Activated T-helper 2 cell treated with anti-CD3 and anti-CD28 coated beads, Interferon-gamma antibody, Interleukin-2, Interleukin-4, amounts not matched to agents 10 μg/mL and 5 μg/mL and 100 μg/mL, durations not matched to agents 14 hours and 24 hours and 36 hours (primary cell): ENCODE measurements around the gene PPP2R2D. TPM values are rescaled to one million over a fixed set of nuclear protein-coding genes. Genes with fewer than 3 reads are reported as not detected.
"Not testable (repeated sequence)": the region's sequence is repeated elsewhere in the genome, so short reads cannot be mapped to it uniquely, and the experiment has no call there.

Experiments
- DNase-seq: peaks from one replicate; pipeline ENCODE4 v3.0.0; 2021; ENCODE audit warnings: low spot score
- H3K27ac Mint-ChIP-seq: one replicate; pipeline ENCODE4 v1.8.0; 2021; ENCODE audit warnings: mixed read lengths
- H3K27me3 Mint-ChIP-seq: one replicate; pipeline ENCODE4 v1.8.0; 2021; ENCODE audit warnings: low read depth, mixed read lengths
- H3K36me3 Mint-ChIP-seq: one replicate; pipeline ENCODE4 v1.8.0; 2021; ENCODE audit warnings: low read depth, mixed read lengths
- H3K4me1 Mint-ChIP-seq: one replicate; pipeline ENCODE4 v1.8.0; 2021; ENCODE audit warnings: low read depth, mixed read lengths
- H3K4me3 Mint-ChIP-seq: one replicate; pipeline ENCODE4 v1.8.0; 2021; ENCODE audit warnings: low read depth, mild to moderate bottlenecking, moderate library complexity, mixed read lengths
- H3K9me3 Mint-ChIP-seq: one replicate; pipeline ENCODE4 v1.8.0; 2021; ENCODE audit warnings: mixed read lengths
- intact Hi-C: fragments of 100-400 bp; cut with micrococcal nuclease; formaldehyde crosslinking; loops from one replicate; pipeline ENCODE4 v1.15.1; 2023
- total RNA-seq: library from RNA; stranded (reverse); gene quantifications from 2 replicates; pipeline ENCODE4 v1.2.3, GENCODE V29; 2022

Gene PPP2R2D
- total RNA-seq, 1 donor from 2014 or later, result 32.0 TPM

DNA sequence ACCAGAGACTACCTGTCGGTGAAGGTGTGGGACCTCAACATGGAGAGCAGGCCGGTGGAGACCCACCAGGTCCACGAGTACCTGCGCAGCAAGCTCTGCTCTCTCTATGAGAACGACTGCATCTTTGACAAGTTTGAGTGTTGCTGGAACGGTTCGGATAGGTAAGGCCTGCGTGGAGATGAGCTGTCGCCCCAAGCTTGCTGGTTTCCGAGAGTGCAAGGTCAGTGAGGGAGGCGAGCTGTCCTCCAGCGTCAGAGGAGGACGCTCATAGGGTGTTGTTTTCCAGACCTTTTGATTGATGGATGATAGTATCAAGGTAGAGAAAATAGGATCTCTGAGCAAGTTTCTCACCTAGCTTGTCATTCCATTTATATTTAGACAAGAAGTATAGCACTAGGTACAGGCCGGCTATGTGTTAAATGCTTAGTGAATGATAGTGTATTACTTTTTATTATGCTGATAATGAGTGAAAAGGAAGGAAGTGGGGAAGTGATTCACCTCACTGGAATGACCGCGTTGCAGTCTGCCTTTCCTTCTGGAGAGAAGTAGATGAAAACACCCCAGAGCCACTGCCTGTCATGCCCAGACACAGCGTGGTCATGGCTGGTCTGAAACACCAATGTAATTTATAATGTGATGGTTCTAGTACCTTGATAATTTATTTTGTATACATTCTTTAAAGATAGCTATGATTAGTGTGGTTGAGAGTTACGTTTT is 47.0 kb downstream of the PPP2R2D start:
- no peak overlapping the region for H3K27ac Mint-ChIP-seq
- intact Hi-C loops, result no loop called here
- no peaks in the 10 kb centered on the region for H3K9me3 Mint-ChIP-seq
- H3K36me3 Mint-ChIP-seq, result peaks cover 63% of the 10 kb centered on the region
- H3K4me1 Mint-ChIP-seq, result peaks cover 4% of the 10 kb centered on the region
- no peak for DNase-seq
- H3K27me3 Mint-ChIP-seq, result no peaks in the 10 kb centered on the region
- no peak overlapping the region for H3K4me3 Mint-ChIP-seq

- no peaks in the 10 kb centered on the region for H3K27me3 Mint-ChIP-seq
- H3K4me3 Mint-ChIP-seq, result no peak overlapping the region
- H3K27ac Mint-ChIP-seq, result no peak overlapping the region
- H3K4me1 Mint-ChIP-seq, result no peaks in the 10 kb centered on the region
- DNase-seq, result no peak
- H3K9me3 Mint-ChIP-seq, result no peaks in the 10 kb centered on the region
- intact Hi-C loops, result no loop called here
- peaks cover 64% of the 10 kb centered on the region for H3K36me3 Mint-ChIP-seq
These were observed 47.7 kb downstream of the PPP2R2D start for GRCh38 chr10:131948501-131948900.

DNA sequence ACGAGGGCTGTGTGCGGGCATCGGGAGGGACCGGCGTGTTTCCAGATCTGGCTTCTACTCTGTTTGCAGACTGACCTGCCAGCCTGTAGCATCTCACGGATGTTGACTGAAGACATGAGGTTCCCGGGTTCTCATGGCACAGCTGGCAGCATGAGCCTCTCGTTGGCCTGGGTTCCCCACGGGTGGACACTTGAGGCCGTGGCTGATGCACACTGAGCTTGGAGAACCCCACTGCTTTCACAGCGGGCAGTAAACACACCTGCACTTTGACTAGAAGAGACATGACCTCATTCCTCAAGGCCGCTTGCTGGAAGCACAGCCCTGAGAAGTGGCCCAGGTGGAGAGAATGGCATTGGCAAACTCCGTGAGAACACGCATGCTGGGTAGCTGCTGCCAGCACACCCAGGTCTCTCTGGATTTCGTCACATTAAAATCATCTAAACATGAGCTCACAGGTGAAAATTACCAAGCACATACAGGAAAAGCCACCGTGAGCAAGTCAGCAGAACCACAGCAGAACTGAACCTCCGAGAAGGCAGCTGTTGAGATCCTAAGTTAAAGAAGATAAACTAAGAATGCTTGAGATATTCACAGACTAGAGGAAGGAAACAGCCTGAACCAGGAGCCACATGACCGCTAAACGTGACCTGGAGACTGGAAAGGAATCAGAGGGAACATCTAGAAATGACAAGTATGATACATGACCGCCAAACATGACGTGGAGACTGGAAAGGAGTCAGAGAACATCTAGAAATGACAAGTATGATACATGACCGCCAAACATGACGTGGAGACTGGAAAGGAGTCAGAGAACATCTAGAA is 48.4 kb downstream of the PPP2R2D start:
- no peak for DNase-seq
- peaks cover 62% of the 10 kb centered on the region for H3K36me3 Mint-ChIP-seq
- no peak overlapping the region for H3K4me3 Mint-ChIP-seq
- intact Hi-C loops, result no loop called here
- no peak overlapping the region for H3K27ac Mint-ChIP-seq
- no peaks in the 10 kb centered on the region for H3K4me1 Mint-ChIP-seq
- no peaks in the 10 kb centered on the region for H3K27me3 Mint-ChIP-seq
- no peaks in the 10 kb centered on the region for H3K9me3 Mint-ChIP-seq

GRCh38 chr10:131949908-131950307 is 49.1 kb downstream of the PPP2R2D start:
- DNase-seq, intact Hi-C loops, H3K4me1 Mint-ChIP-seq, H3K4me3 Mint-ChIP-seq, H3K9me3 Mint-ChIP-seq, H3K27me3 Mint-ChIP-seq, H3K27ac Mint-ChIP-seq: not testable (repeated sequence)
- peaks cover 64% of the 10 kb centered on the region for H3K36me3 Mint-ChIP-seq

DNA sequence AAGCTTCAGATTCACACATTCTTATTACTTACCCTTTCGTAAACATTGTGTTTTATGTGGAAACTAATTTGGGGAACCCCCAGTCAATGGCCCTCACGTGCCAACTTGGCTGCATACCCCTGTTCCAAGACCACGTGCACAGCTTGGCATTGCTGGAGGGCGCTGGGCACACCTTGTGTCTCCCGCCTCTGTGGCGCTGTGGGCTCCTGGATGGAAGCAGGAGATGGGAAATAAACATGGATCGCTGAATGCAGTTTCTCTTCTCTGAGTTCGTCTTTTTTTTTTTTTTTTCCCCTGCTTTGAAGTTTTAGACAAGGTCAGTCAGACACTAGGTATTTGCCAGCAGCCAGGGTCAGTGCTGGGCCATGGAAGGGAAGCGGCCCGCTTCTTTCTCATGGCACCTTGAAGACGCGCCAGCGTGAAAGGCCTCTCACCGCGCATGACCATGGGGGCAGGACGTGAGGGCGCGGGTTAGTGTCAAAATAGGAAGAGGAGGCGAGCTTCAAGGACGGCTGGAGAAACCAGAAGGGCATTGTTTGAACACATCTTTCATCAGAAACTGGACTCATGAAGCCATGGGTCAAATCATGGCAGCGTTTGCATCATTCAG is 53.7 kb downstream of the PPP2R2D start:
- Mint-ChIP-seq H3K27me3 (no peaks in the 10 kb centered on the region), H3K4me3 (no peak overlapping the region), H3K9me3 (no peaks in the 10 kb centered on the region), H3K27ac (no peak overlapping the region), H3K36me3 (peaks cover 60% of the 10 kb centered on the region), H3K4me1 (no peaks in the 10 kb centered on the region)
- no peak for DNase-seq
- intact Hi-C loops, result no loop called here

DNA sequence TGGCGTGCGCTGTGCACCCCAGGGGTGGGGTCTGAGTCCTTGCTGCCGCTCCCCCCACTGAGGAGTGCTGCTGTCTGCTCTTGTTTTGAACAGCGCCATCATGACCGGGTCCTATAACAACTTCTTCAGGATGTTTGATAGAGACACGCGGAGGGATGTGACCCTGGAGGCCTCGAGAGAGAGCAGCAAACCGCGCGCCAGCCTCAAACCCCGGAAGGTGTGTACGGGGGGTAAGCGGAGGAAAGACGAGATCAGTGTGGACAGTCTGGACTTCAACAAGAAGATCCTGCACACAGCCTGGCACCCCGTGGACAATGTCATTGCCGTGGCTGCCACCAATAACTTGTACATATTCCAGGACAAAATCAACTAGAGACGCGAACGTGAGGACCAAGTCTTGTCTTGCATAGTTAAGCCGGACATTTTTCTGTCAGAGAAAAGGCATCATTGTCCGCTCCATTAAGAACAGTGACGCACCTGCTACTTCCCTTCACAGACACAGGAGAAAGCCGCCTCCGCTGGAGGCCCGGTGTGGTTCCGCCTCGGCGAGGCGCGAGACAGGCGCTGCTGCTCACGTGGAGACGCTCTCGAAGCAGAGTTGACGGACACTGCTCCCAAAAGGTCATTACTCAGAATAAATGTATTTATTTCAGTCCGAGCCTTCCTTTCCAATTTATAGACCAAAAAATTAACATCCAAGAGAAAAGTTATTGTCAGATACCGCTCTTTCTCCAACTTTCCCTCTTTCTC is 55.0 kb downstream of the PPP2R2D start:
- intact Hi-C loops, result no loop called here
- no peaks in the 10 kb centered on the region for H3K4me1 Mint-ChIP-seq
- H3K9me3 Mint-ChIP-seq, result no peaks in the 10 kb centered on the region
- no peak overlapping the region for H3K27ac Mint-ChIP-seq
- DNase-seq, result no peak
- H3K36me3 Mint-ChIP-seq, result peaks cover 62% of the 10 kb centered on the region
- H3K27me3 Mint-ChIP-seq, result no peaks in the 10 kb centered on the region
- no peak overlapping the region for H3K4me3 Mint-ChIP-seq

DNA sequence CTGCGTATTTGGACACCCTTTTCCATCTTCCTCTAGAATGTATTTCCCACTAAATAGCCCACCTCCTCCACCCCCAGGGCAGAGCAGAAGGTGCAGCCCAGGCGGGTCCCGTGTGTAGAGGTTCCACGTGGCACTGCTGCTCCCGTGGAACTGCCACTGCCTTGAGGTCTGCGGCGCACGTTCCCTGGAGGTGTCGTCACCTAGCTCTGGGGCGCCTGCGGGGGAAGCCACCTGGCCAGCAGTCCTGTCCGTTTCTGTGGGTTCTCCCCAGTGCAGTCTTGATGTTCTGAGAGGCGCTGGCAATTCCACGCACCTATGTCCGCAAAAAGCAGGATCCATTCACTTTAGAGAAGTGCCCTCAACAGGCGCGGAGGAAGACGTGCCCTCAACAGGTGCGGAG is 59.0 kb downstream of the PPP2R2D start:
- no peaks in the 10 kb centered on the region for H3K9me3 Mint-ChIP-seq
- no peaks in the 10 kb centered on the region for H3K27me3 Mint-ChIP-seq
- H3K4me3 Mint-ChIP-seq, result no peak overlapping the region
- no peak for DNase-seq
- peaks cover 43% of the 10 kb centered on the region for H3K36me3 Mint-ChIP-seq
- no peak overlapping the region for H3K27ac Mint-ChIP-seq
- intact Hi-C loops, result no loop called here
- H3K4me1 Mint-ChIP-seq, result peaks cover 3% of the 10 kb centered on the region

DNA sequence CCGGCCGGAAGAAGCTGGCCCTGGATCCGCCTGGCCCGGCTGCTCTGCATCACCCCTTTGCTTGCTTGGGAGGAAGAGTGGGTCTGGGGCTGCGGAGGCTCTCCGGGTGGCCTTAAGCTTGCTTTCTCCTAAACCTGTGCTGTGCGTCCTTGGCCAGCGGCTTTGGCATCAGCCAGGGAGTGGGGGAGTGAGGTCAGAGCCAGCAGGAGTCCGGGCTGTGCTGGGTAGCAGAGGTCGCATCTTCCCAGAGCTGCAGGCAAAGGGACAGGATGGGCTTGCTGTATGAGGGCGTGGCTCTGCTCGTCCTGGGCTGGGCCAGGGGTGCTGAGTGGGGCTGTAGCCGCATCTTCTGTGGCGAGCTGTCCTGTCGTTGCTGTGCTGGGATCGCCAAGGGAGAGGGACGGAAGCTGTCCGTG is 59.8 kb downstream of the PPP2R2D start:
- Mint-ChIP-seq H3K27me3 (no peaks in the 10 kb centered on the region), H3K9me3 (no peaks in the 10 kb centered on the region), H3K4me1 (peaks cover 7% of the 10 kb centered on the region), H3K27ac (no peak overlapping the region), H3K36me3 (peaks cover 41% of the 10 kb centered on the region), H3K4me3 (no peak overlapping the region)
- DNase-seq, result no peak
- intact Hi-C loops, result no loop called here

DNA sequence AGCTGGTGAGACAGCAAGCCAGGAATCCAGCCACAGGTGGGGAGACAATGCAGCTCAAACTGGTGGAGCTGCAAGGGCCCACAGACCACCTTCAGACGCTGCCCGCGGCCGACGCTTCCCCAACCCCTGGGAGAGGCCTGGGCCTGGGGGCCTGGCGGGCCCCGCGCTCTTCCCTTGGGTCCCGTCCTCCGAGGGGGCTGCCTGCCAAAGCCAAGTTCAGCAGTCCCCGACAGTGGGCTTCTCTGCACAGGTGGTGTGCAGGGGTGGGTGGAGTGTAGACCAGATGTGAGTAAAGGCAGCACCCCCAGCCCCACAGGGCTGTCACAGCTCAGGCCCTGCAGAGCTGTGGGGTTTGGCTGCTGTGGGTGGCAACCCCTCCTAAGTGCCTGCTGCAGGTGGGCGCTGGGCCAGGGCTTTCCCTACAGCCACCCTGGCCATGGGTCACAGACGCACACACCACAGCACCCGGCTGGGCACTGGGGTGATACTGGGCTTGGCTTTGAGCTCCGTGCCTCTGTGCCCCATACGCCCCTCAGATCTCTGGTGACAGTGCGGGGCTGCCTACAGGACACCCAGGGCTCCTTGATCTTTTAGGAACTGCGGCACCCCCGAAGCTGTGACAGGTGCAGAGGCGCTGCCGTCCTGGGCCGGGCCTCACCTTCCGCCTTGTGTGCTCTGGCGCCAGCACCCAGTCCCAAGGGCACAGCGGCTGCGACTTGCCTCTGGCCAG is 60.4 kb downstream of the PPP2R2D start:
- intact Hi-C loops, result no loop called here
- Mint-ChIP-seq H3K36me3 (peaks cover 42% of the 10 kb centered on the region), H3K27me3 (no peaks in the 10 kb centered on the region), H3K27ac (no peak overlapping the region), H3K4me1 (peaks cover 11% of the 10 kb centered on the region), H3K4me3 (no peak overlapping the region), H3K9me3 (no peaks in the 10 kb centered on the region)
- no peak for DNase-seq

GRCh38 chr10:131961777-131962662 is 61.2 kb downstream of the PPP2R2D start:
- H3K9me3 Mint-ChIP-seq, result no peaks in the 10 kb centered on the region
- intact Hi-C loops, result no loop called here
- no peaks in the 10 kb centered on the region for H3K27me3 Mint-ChIP-seq
- peaks cover 12% of the 10 kb centered on the region for H3K4me1 Mint-ChIP-seq
- DNase-seq, result no peak
- peak overlapping the region; percentile 39 for H3K27ac Mint-ChIP-seq
- peaks cover 44% of the 10 kb centered on the region for H3K36me3 Mint-ChIP-seq
- H3K4me3 Mint-ChIP-seq, result no peak overlapping the region

DNA sequence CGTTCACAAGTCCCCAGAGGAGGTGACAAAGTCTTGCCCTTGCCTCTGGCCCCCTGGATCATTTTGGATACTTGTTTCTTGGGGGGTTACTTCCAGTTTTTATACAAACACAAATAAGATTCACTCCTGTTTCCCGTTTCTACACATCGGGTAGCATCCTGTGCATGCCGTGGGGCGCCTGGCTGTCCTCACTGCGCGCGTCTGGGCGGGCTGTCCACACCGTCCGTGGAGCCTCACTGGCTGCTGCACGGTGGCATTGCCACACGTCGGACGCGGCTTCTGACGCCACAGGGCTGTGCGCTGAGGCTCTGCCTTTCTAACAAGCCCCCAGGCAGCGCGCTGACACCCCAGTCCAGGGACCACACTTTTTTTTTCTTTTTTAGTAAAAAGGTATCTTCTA is 62.5 kb downstream of the PPP2R2D start:
- Mint-ChIP-seq H3K36me3 (peaks cover 41% of the 10 kb centered on the region), H3K27ac (no peak overlapping the region), H3K9me3 (no peaks in the 10 kb centered on the region)

More for the DNA sequence above, 62.5 kb downstream of the PPP2R2D start:
- no peak for DNase-seq
- Mint-ChIP-seq H3K27me3 (no peaks in the 10 kb centered on the region), H3K4me3 (no peak overlapping the region), H3K4me1 (peaks cover 12% of the 10 kb centered on the region)
- intact Hi-C loops, result no loop called here
